GM18517 (cell line): Measurements from ENCODE around the gene PAGE4.
A peak's percentile ranks its signal among the peaks of the same experiment; 100 is the strongest.

ENCODE experiments used
- ATAC-seq: cut with Tn5 transposase; IDR thresholded peaks from one replicate; pipeline ENCODE4 v1.9.1; 2021; ENCODE audit warnings: mild to moderate bottlenecking, moderate library complexity; ENCODE audit not compliant: unreplicated experiment

Gene PAGE4, protein sequence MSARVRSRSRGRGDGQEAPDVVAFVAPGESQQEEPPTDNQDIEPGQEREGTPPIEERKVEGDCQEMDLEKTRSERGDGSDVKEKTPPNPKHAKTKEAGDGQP

DNA sequence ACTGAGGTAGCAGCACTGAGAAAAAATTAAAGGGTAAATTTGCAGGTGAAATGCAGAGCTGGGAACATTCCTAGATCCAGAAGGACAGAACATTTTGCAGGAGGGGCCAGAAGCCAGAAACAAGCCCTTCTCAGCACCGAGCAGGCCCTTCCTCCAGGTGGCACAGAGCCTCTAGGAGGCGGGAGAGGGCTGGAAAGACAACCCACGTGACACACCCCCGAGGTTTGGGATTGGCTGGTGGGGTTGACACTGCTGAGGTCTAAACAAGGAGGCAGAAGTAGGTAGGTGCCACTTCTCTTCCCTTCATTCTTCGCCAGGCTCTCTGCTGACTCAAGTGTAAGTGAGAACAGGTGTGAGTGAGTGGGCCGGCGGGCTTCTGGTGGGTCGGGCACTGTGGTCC is at the start of gene PAGE4:
TSS of gene PAGE4 (plus strand) at position 288 of the 400 bp plus-strand sequence. CDS start 1,126 bp downstream, outside the sequence.
- no peak for ATAC-seq

- ATAC-seq, result no peak
Measured at GRCh38 chrX:49784747-49785280, 44.3 kb upstream of the PAGE4 start.

GRCh38 chrX:49792376-49792775 is 36.7 kb upstream of the PAGE4 start:
- no peak for ATAC-seq

GRCh38 chrX:49793686-49794085 is 35.4 kb upstream of the PAGE4 start:
- ATAC-seq, result no peak

GRCh38 chrX:49799828-49800227 is 29.3 kb upstream of the PAGE4 start:
- no peak for ATAC-seq

DNA sequence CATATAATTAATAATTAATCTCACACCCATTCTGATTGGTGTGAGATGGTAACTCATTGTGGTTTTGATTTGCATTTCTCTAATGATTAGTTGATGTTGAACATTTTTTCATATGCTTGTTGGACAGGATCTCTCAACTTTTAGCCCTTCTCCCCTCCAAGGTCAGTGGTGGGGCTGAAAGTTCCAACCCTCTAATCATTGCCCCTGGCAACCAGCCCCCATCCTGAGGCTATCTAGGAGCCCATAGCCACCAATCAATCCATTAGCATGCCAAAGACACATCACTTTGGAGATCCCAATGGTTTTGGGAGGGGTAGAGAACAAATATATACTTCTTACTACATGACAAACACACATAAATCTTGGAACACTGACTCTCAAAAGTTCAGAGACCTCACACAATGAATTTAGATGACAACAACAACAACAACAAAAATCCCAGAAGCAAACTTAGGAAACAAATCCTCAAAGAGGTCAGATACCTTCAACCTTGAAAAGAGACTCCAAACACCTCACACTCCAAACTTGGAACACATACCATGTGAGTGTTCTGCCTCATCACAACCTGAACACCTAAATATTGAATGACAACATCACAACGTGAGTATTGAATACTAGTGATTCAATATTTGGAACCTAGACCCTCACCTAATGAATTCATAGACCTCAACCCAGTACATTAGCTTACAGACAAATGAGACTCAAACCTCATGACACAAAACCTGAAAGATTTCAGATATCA is 19.0 kb upstream of the PAGE4 start:
- no peak for ATAC-seq

DNA sequence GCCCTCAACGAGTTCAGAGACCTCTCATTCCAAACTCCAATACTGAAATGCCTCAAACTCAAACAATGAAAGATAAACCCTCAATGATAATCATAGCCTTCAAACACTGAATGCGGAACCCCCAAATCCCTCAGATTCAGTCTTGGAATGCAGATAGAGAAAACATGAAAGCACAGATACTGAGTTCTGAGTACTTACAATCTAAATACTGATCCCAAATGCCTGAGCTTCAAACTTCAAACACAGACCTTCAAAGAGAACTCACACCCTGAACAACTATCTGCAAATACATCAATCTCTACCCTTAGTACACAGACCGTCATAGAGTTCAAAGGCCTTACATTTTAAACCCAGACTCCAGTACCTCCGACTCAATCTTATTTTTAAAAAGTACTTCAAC is 16.9 kb upstream of the PAGE4 start:
- no peak for ATAC-seq

- no peak for ATAC-seq
Measured at GRCh38 chrX:49816435-49816834, 12.7 kb upstream of the PAGE4 start.

DNA sequence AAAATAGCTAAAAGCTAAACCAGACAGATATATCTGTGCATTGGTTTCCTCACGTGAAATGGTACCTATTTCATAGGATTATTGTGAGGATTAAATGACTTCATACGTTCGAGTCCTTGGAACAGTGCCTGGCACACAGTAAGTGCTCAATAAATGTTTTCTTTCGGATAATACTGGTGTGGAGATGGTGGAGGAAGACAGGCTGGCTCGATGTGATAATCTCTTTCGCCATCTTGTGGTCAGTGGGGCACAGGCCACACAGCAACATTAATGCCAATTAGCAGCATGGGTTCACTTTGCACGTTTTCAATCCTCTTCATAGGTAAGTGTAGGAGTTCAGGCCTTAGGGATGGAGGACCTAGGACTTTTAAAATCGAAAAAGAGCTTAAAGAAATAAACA is 9.3 kb downstream of the PAGE4 start:
- ATAC-seq, result peak; percentile 65

GRCh38 chrX:49840679-49841078 is 11.6 kb downstream of the PAGE4 start:
- no peak for ATAC-seq

- ATAC-seq, result no peak
Measured at GRCh38 chrX:49842621-49843020, 13.5 kb downstream of the PAGE4 start.

- no peak for ATAC-seq
Measured at GRCh38 chrX:49844611-49845010, 15.5 kb downstream of the PAGE4 start.

DNA sequence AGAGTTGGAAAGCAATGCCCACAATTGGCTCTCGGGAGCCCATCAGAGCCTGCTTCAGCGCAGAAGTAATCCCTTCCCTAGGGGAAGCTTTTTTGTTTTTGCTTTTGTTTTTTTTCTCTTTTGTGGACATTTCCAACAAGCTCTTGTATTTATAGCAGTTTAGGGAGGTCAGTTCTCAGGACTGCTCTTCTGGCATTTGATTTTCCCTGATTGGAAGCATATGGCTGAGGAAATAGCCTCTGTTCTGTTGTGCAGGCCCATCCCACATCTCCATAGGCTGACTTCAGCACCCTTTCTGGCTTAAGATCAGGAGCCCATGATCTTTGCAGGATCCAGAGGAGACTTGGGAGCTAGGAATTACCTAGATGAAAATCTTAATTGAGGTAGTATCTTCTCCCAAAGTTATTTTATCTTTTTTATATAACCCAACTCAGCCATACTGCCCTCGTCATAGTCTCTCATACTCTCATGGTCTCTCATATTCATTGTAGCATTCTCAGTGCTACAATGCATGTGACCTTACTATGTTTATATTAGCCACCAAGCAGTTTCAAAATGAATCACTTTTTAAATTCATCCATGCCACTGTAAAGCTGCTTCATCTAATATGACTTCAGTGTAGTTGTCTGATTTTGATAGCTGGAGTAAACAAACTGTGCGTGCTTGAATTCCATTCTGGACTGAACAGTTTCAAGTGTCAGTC is 16.7 kb downstream of the PAGE4 start:
- ATAC-seq, result no peak

- ATAC-seq, result no peak
Measured at GRCh38 chrX:49846522-49846921, 17.4 kb downstream of the PAGE4 start.

DNA sequence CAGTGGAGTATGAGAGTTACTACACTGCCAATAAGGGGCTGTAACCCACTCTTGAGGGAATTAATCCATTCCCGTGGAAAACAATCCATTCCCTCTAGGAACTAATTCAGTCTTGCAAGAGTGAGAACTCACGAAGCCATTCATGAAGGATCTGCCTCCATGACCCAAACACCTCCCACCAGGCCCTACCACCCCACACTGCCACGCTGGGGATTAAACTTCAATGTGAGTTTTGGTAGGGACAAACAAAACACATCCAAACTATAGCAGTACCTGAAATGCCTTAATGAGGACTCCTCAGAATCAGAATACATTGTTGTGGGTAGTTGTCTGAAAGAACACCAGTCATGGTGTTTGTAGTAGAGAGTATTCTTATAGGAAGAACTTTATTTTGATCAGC is 19.2 kb downstream of the PAGE4 start:
- ATAC-seq, result no peak

GRCh38 chrX:49850028-49850427 is 20.9 kb downstream of the PAGE4 start:
- no peak for ATAC-seq

- no peak for ATAC-seq
Measured at GRCh38 chrX:49853661-49854060, 24.6 kb downstream of the PAGE4 start.

DNA sequence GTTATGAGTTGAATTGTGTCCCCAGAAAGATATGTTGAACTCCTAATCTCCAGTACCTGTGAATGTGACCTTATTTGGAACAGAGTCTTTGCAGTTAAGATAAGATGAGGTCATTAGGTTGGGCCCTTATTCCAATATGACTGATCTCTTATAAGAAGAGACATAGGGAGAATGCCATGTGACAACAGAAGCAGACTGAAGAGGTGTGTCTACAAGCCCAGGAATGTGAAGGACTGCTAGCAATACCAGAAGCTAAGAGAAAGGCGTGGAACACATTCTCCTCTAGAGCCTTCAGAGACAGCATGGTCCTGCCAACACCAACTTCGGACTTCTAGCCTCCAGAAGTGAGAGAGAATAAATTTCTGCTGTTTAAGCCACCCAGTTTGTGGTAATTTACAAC is 27.7 kb downstream of the PAGE4 start:
- ATAC-seq, result no peak

DNA sequence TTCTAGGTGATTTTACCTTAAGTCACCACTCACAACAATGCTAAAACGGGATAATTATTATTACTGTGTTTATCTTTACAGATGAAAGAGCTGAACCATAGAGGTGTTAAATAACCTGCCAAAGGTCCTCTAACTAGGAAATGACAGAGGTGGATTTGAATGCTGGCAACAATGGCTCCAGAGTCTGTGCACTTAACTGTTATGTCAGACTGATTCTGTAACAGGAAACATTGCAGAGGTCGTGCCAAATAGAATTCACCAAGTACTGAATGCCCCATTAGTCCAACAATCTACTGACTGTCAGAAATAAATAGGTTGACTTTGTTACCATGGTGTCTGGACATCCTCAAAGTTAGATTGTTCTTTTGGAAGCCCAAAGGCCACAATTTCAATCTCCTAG is 29.2 kb downstream of the PAGE4 start:
- ATAC-seq, result no peak

GRCh38 chrX:49859491-49859890 is 30.4 kb downstream of the PAGE4 start:
- ATAC-seq, result no peak

DNA sequence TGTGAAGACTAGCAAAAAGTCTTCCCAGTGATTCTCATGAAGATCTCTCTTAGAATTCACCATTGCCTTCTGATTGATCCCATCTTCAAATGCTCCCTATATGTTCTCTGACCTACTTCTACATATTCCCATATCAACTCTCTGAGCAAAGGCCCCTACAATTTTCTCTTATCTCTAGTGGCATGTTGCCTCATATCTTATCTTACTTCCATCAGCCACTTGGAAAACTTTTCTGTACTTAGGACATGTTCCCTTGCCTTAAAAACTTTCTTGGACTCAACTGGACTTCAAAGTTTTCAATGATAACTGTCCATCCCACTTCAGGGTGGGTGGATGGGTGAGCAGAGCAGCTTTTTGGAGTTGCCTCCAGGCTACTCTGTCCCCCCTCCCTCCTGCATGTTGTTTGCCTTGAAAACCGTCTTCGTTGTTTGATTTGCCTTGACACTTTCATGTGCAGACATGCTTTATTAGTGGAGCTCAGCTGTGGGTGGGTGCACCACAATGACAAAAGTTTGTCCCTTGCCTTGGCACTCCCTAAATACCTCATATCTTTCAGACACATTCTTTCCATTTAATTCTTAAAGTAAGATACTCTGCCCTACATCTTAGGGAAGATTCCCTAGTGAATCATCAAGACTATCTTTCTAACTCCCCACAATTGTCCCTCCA is 31.9 kb downstream of the PAGE4 start:
- no peak for ATAC-seq
